ENCODE data around the gene PHACTR1.

Gene PHACTR1

GRCh38 chr6:12849809-12850198 lies 133.2 kb downstream of the PHACTR1 start:
- DNase-seq = no peak

- DNase-seq = no peak
Measured at GRCh38 chr6:12851123-12851695, 134.6 kb downstream of the PHACTR1 start.

GRCh38 chr6:12861603-12862002 lies 145.0 kb downstream of the PHACTR1 start:
- DNase-seq = no peak

GRCh38 chr6:12865117-12865516 lies 148.6 kb downstream of the PHACTR1 start:
- DNase-seq = no peak

GRCh38 chr6:12865671-12866181 lies 149.2 kb downstream of the PHACTR1 start:
- DNase-seq = no peak

GRCh38 chr6:12866422-12867029 lies 150.0 kb downstream of the PHACTR1 start:
- DNase-seq = no peak

GRCh38 chr6:12869816-12870432 lies 153.4 kb downstream of the PHACTR1 start:
- DNase-seq = no peak

- DNase-seq = no peak
Measured at GRCh38 chr6:12873691-12874090, 157.1 kb downstream of the PHACTR1 start.

GRCh38 chr6:12875051-12875450 lies 158.5 kb downstream of the PHACTR1 start:
- no peak for DNase-seq

GRCh38 chr6:12878741-12879140 lies 162.2 kb downstream of the PHACTR1 start:
- no peak for DNase-seq

GRCh38 chr6:12882761-12883290 lies 166.3 kb downstream of the PHACTR1 start:
- DNase-seq = no peak

- no peak for DNase-seq
Measured at GRCh38 chr6:12884983-12885382, 168.4 kb downstream of the PHACTR1 start.

GRCh38 chr6:12886961-12887775 lies 170.6 kb downstream of the PHACTR1 start:
- no peak for DNase-seq

GRCh38 chr6:12890171-12890790 lies 173.7 kb downstream of the PHACTR1 start:
- DNase-seq = no peak

GRCh38 chr6:12891595-12891994 lies 175.0 kb downstream of the PHACTR1 start:
- no peak for DNase-seq

GRCh38 chr6:12892151-12892550 lies 175.6 kb downstream of the PHACTR1 start:
- DNase-seq = no peak

- no peak for DNase-seq
Measured at GRCh38 chr6:12893036-12893435, 176.5 kb downstream of the PHACTR1 start.

GRCh38 chr6:12895721-12896120 lies 179.2 kb downstream of the PHACTR1 start:
- no peak for DNase-seq

GRCh38 chr6:12896208-12896733 lies 179.7 kb downstream of the PHACTR1 start:
- DNase-seq = no peak

GRCh38 chr6:12898603-12899002 lies 182.0 kb downstream of the PHACTR1 start:
- no peak for DNase-seq

- no peak for DNase-seq
Measured at GRCh38 chr6:12899046-12899833, 182.7 kb downstream of the PHACTR1 start.

GRCh38 chr6:12903246-12903645 lies 186.7 kb downstream of the PHACTR1 start:
- DNase-seq = no peak
